GM19193 (cell line): Measurements from ENCODE around the gene RPP25.

Experiments used
- POLR2A ChIP-seq: IDR thresholded peaks from 4 replicates; pipeline ENCODE4 v1.6.1; 2011; ENCODE audit not compliant: insufficient read depth, insufficient read length; ENCODE audit errors: extremely low read depth

RPP25 gene

GRCh38 chr15:74978503-74978902, 21.9 kb upstream of the RPP25 start:
- no peak for TF ChIP-seq POLR2A

GRCh38 chr15:74978077-74978476, 21.5 kb upstream of the RPP25 start:
- no peak for TF ChIP-seq POLR2A

GRCh38 chr15:74977599-74977998, 21.0 kb upstream of the RPP25 start:
- TF ChIP-seq POLR2A: no peak

GRCh38 chr15:74976159-74976558, 19.6 kb upstream of the RPP25 start:
- no peak for TF ChIP-seq POLR2A

- no peak for TF ChIP-seq POLR2A
These were observed 11.1 kb upstream of the RPP25 start for GRCh38 chr15:74967670-74968069.

- no peak for TF ChIP-seq POLR2A
These were observed 8.2 kb upstream of the RPP25 start for GRCh38 chr15:74964794-74965193.

GRCh38 chr15:74963213-74963612, 6.6 kb upstream of the RPP25 start:
- TF ChIP-seq POLR2A: no peak

GRCh38 chr15:74962671-74963070, 6.1 kb upstream of the RPP25 start:
- TF ChIP-seq POLR2A: no peak

- TF ChIP-seq POLR2A: no peak
These were observed 5.6 kb upstream of the RPP25 start for GRCh38 chr15:74962219-74962618.

- no peak for TF ChIP-seq POLR2A
These were observed 5.0 kb upstream of the RPP25 start for GRCh38 chr15:74961616-74962015.

GRCh38 chr15:74960995-74961588, 4.5 kb upstream of the RPP25 start:
- TF ChIP-seq POLR2A: no peak

- TF ChIP-seq POLR2A: no peak
These were observed 3.7 kb upstream of the RPP25 start for GRCh38 chr15:74960286-74960685.

GRCh38 chr15:74959586-74959939, 3.0 kb upstream of the RPP25 start:
- TF ChIP-seq POLR2A: no peak

GRCh38 chr15:74958908-74959585, 2.5 kb upstream of the RPP25 start:
- TF ChIP-seq POLR2A: no peak

GRCh38 chr15:74958320-74958907, 1.8 kb upstream of the RPP25 start:
- TF ChIP-seq POLR2A: no peak

- no peak for TF ChIP-seq POLR2A
These were observed 984 bp upstream of the RPP25 start for GRCh38 chr15:74957476-74958035.
